SU-DHL-6 (cell line): ENCODE data around the gene RTF1.

Source experiments
- H2AFZ ChIP-seq: fragments of 200-600 bp; sonication (generic); 2 replicates; pipeline ENCODE4 v1.6.1; 2014; ENCODE audit warnings: low read depth, mild to moderate bottlenecking, moderate library complexity, mixed read lengths, antibody characterized with exemption, low read length; ENCODE audit not compliant: severe bottlenecking
- H3F3A ChIP-seq: fragments of 200-600 bp; shearing (Covaris generic); 2 replicates; pipeline ENCODE4 v1.6.0; 2016; ENCODE audit warnings: antibody characterized with exemption, mild to moderate bottlenecking; ENCODE audit not compliant: insufficient read depth
- H3K27ac ChIP-seq: fragments of 200-600 bp; sonication (generic); 2 replicates; pipeline ENCODE4 v1.5.1; 2016; ENCODE audit warnings: low read depth, mild to moderate bottlenecking, low read length, moderate library complexity, mixed read lengths
- H3K27me3 ChIP-seq: fragments of 200-600 bp; sonication (generic), shearing (Covaris generic); 2 replicates; pipeline ENCODE4 v1.6.0; 2014; ENCODE audit warnings: mild to moderate bottlenecking, low read length
- H3K36me3 ChIP-seq: fragments of 200-600 bp; sonication (generic); 2 replicates; pipeline ENCODE4 v1.6.1; 2014; ENCODE audit warnings: mild to moderate bottlenecking, low read length, mixed read lengths
- H3K4me2 ChIP-seq: fragments of 300-600, 200-600 bp; shearing (Covaris generic), sonication (generic); 2 replicates; pipeline ENCODE4 v1.6.0; 2014; ENCODE audit warnings: low read length, low read depth, mild to moderate bottlenecking; ENCODE audit not compliant: poor library complexity, severe bottlenecking
- H3K4me3 ChIP-seq: fragments of 200-600 bp; sonication (generic); 2 replicates; pipeline ENCODE4 v1.5.1; 2014; ENCODE audit warnings: antibody characterized with exemption, low read length, mild to moderate bottlenecking, mixed read lengths; ENCODE audit not compliant: insufficient read depth, poor library complexity, severe bottlenecking
- H3K79me2 ChIP-seq: fragments of 200-600 bp; sonication (generic); 2 replicates; pipeline ENCODE4 v1.6.1; 2014; ENCODE audit warnings: mild to moderate bottlenecking, low read length, moderate library complexity; ENCODE audit not compliant: insufficient read depth
- H3K9ac ChIP-seq: fragments of 200-600 bp; sonication (generic); 2 replicates; pipeline ENCODE4 v1.7.0; 2014; ENCODE audit warnings: mild to moderate bottlenecking, low read length
- H3K9me2 ChIP-seq: fragments of 200-600 bp; sonication (generic); replicated peaks from 2 replicates; pipeline ENCODE4 v1.6.1; 2014; ENCODE audit warnings: low read length; ENCODE audit not compliant: insufficient read depth
- H3K9me3 ChIP-seq: fragments of 200-600 bp; sonication (generic); 2 replicates; pipeline ENCODE4 v1.6.1; 2014; ENCODE audit warnings: low read length, mixed read lengths; ENCODE audit not compliant: insufficient read depth
- H4K20me1 ChIP-seq: fragments of 200-600 bp; sonication (generic); 2 replicates; pipeline ENCODE4 v1.6.1; 2014; ENCODE audit warnings: low read depth, mild to moderate bottlenecking, antibody characterized with exemption, low read length, moderate library complexity, mixed read lengths
- CTCF ChIP-seq: fragments of 200-600 bp; sonication (generic); IDR thresholded peaks from one replicate; pipeline ENCODE4 v1.5.1; 2017; ENCODE audit warnings: antibody characterized with exemption, mild to moderate bottlenecking, low read length, moderate library complexity; ENCODE audit not compliant: insufficient read depth, poor library complexity, severe bottlenecking
- EZH2phosphoT487 ChIP-seq: fragments of 200-600 bp; sonication (generic), shearing (Covaris generic); conservative IDR thresholded peaks from 2 replicates; pipeline ENCODE4 v1.6.1; 2018; ENCODE audit warnings: mild to moderate bottlenecking, antibody characterized with exemption, low read length, moderate library complexity, mixed read lengths

Gene RTF1

DNA sequence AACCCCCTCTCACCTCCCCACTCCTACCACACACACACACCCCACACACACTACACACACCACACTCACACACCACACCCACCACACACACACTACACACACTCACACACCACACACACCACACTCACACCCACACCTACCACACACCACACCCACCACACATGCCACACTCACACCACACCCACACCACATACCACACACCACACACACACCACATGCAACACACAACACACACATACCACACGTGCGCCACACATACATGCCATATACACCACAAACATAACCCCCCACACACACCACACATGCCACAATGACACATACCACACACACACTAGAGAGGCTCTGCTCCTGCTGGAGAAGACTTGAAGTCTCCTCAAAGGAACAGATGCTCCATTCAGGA is 70.9 kb downstream of the RTF1 start:
- no peaks in the 10 kb centered on the region for H3K79me2 ChIP-seq
- no peak overlapping the region for H3K4me3 ChIP-seq
- no peaks in the 10 kb centered on the region for H3F3A ChIP-seq
- H3K27ac ChIP-seq = no peak overlapping the region
- H3K9ac ChIP-seq = no peak overlapping the region
- H3K36me3 ChIP-seq = no peaks in the 10 kb centered on the region
- TF ChIP-seq CTCF = no peak
- no peak for TF ChIP-seq EZH2phosphoT487
- no peaks in the 10 kb centered on the region for H3K9me3 ChIP-seq
- no peaks in the 10 kb centered on the region for H3K9me2 ChIP-seq
- no peak overlapping the region for H3K4me2 ChIP-seq
- H4K20me1 ChIP-seq = no peaks in the 10 kb centered on the region
- H2AFZ ChIP-seq = no peak overlapping the region
- no peaks in the 10 kb centered on the region for H3K27me3 ChIP-seq

GRCh38 chr15:41489641-41490040 is 72.7 kb downstream of the RTF1 start:
- TF ChIP-seq CTCF (no peak), EZH2phosphoT487 (no peak)
- H3F3A ChIP-seq = no peaks in the 10 kb centered on the region

DNA sequence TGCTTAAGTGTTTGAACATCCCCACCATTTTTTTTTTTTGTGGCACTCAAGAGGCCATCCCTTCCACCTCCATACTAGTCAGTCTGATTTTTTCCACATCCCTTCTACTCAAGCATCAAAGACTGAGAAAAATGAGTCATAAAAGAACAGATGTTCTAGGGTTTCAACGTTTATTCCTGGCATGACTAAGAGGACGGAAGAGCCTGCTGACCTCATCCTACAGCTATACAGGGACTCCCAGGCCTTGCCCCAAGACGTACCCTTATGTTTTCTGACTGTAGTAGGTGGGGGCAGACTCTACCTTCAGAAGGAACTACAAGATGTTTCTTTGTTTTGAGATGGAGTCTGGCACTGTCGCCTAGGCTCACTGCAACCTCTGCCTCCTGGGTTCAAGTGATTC is 73.5 kb downstream of the RTF1 start:
- H3K4me2 ChIP-seq = no peak overlapping the region

More at GRCh38 chr15:41489641-41490040, 72.7 kb downstream of the RTF1 start:
- Histone ChIP-seq H2AFZ (no peak overlapping the region), H3K27ac (no peak overlapping the region), H3K36me3 (no peaks in the 10 kb centered on the region), H3K27me3 (no peaks in the 10 kb centered on the region), H3K4me3 (no peak overlapping the region), H3K4me2 (no peak overlapping the region), H3K9me3 (no peaks in the 10 kb centered on the region), H3K9me2 (no peaks in the 10 kb centered on the region), H4K20me1 (no peaks in the 10 kb centered on the region), H3K79me2 (no peaks in the 10 kb centered on the region), H3K9ac (no peak overlapping the region)

More for the DNA sequence above, 73.5 kb downstream of the RTF1 start:
- no peaks in the 10 kb centered on the region for H3K79me2 ChIP-seq
- no peak overlapping the region for H2AFZ ChIP-seq
- no peak overlapping the region for H3K4me3 ChIP-seq
- H3K9me2 ChIP-seq = no peaks in the 10 kb centered on the region
- no peaks in the 10 kb centered on the region for H3K27me3 ChIP-seq
- no peaks in the 10 kb centered on the region for H3K9me3 ChIP-seq
- H3F3A ChIP-seq = no peaks in the 10 kb centered on the region
- no peaks in the 10 kb centered on the region; the same call in 1 of the 2 replicates for H4K20me1 ChIP-seq
- no peak overlapping the region for H3K9ac ChIP-seq
- no peaks in the 10 kb centered on the region for H3K36me3 ChIP-seq
- no peak overlapping the region for H3K27ac ChIP-seq
- TF ChIP-seq CTCF (no peak), EZH2phosphoT487 (no peak)
